HG03520 (cell line): Measurements from ENCODE around the gene CHI3L1.

ENCODE experiments used
- ATAC-seq: cut with Tn5 transposase; IDR thresholded peaks from one replicate; pipeline ENCODE4 v1.9.1; 2021; ENCODE audit warnings: mild to moderate bottlenecking, moderate library complexity; ENCODE audit not compliant: unreplicated experiment

The CHI3L1 gene

GRCh38 chr1:203170625-203171330 is 15.7 kb downstream of the CHI3L1 start:
- ATAC-seq = no peak

GRCh38 chr1:203169770-203170520 is 16.6 kb downstream of the CHI3L1 start:
- no peak for ATAC-seq

- no peak for ATAC-seq
Measured at GRCh38 chr1:203168991-203169390, 17.5 kb downstream of the CHI3L1 start.

GRCh38 chr1:203168256-203168786 is 18.2 kb downstream of the CHI3L1 start:
- no peak for ATAC-seq

GRCh38 chr1:203167913-203168200 is 18.6 kb downstream of the CHI3L1 start:
- ATAC-seq = no peak

GRCh38 chr1:203167026-203167912 is 19.2 kb downstream of the CHI3L1 start:
- ATAC-seq = no peak

GRCh38 chr1:203166192-203166940 is 20.1 kb downstream of the CHI3L1 start:
- no peak for ATAC-seq

- ATAC-seq = no peak
Measured at GRCh38 chr1:203165800-203166161, 20.7 kb downstream of the CHI3L1 start.

GRCh38 chr1:203165101-203165799 is 21.3 kb downstream of the CHI3L1 start:
- ATAC-seq = no peak

- no peak for ATAC-seq
Measured at GRCh38 chr1:203163891-203164635, 22.4 kb downstream of the CHI3L1 start.

GRCh38 chr1:203162403-203162802 is 24.1 kb downstream of the CHI3L1 start:
- no peak for ATAC-seq

GRCh38 chr1:203161703-203162102 is 24.8 kb downstream of the CHI3L1 start:
- no peak for ATAC-seq

- ATAC-seq = no peak
Measured at GRCh38 chr1:203161175-203161574, 25.3 kb downstream of the CHI3L1 start.

- ATAC-seq = no peak
Measured at GRCh38 chr1:203159844-203160243, 26.7 kb downstream of the CHI3L1 start.

GRCh38 chr1:203158960-203159665 is 27.4 kb downstream of the CHI3L1 start:
- no peak for ATAC-seq

- ATAC-seq = no peak
Measured at GRCh38 chr1:203158423-203158822, 28.1 kb downstream of the CHI3L1 start.

GRCh38 chr1:203156280-203156679 is 30.2 kb downstream of the CHI3L1 start:
- ATAC-seq = no peak

- no peak for ATAC-seq
Measured at GRCh38 chr1:203153989-203154821, 32.3 kb downstream of the CHI3L1 start.
